HG03025 (cell line): ENCODE data around the gene PIK3CD.
"Not testable (repeated sequence)": the region's sequence is repeated elsewhere in the genome, so short reads cannot be mapped to it uniquely, and the experiment has no call there.

Source experiments
- ATAC-seq: cut with Tn5 transposase; IDR thresholded peaks from one replicate; pipeline ENCODE4 v1.9.1; 2021; ENCODE audit warnings: mild to moderate bottlenecking, moderate library complexity; ENCODE audit not compliant: unreplicated experiment, low FRiP score

The PIK3CD gene

DNA sequence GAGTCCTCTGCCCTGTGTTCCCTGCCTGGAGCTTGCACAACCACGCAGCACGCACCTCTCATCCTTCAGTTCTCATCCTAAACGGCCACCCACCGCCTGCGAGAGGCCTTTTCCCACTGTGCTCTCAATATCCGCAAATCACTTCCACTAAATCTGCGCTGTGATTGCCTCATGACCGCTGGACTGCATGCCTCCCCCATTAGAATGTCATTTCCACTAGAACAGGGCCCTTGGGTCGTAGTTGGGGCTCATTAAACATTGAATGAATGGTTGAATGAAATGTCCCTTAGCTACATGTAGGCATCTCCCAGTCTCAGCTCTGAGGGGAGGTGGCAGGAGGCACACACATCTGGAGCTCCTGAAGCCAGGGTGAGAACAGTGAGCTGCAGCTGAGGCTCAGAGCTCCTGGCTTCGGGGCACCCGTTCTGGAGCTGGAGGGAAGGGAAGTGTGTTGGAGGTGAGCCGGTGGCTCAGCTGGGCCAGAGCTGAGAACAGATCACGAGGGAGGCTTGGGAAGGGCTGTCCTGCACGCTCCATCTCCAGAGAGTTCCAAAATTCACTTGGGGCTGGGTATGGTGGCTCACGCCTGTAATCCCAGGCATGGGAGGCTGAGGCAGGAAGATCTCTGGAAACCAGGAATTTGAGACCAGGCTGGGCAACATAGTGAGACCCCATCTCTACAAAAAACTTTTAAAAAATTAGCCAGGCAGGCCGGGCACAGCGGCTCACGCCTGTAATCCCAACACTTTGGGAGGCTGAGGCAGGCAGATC lies 32.4 kb upstream of the PIK3CD start:
- no peak for ATAC-seq

GRCh38 chr1:9621032-9621431 lies 30.5 kb upstream of the PIK3CD start:
- ATAC-seq = no peak

DNA sequence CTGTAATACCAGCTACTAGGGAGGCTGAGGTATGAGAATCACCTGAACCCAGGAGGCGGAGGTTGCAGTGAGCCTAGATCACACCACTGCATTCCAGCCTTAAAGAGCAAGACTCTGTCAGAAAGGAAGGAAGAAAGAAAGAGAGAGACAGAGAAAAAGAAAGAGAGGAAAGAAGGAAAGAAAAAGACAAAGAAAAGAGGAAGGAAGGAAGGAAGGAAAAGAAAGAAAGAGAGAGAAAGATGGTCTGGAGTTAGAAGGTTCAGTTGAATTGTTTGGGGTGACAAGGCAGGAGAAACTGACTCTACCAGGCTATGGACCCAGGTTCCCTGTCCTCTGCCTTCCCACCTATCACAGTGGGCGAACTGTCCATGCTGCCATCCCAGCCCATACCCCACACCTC lies 27.4 kb upstream of the PIK3CD start:
- ATAC-seq = no peak

DNA sequence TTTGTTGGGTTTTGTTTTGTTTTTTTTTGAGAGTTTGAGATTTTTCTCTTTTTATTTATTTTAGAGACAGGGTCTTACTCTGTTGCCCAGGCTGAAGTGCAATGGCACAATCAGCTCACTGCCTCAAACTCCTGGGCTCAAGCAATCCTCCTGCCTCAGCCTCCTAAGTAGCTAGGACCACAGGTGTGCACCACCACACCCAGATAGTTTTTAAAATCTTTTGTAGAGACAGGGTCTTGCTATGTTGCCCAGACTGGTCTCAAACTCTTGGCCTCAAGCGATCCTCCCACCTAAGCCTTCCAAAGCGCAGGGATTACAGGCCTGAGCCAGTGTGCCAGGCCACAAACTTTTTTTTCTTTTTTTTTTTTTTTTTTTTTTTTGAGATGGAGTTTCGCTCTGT lies 26.5 kb upstream of the PIK3CD start:
- not testable (repeated sequence) for ATAC-seq

DNA sequence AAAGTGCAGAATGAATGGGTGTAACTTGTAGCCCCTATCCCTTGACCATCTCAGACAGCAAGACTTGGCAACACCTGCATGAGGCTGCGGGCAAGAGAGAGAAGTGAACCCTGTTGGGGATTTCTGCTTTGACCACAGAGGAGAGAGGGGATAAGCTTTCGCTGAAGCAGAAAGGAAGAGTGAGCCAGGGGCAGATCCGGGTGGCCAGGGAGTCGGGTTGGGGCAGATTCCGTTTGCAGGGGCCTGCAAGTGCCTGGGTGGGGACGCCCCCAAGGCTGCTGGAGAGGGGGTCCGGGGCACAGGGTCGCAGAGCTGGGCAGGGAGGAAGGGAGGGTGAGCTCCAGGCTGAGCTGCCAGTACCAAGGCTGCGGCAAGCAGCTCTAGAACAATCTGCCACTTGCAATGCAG lies 25.3 kb upstream of the PIK3CD start:
- ATAC-seq = no peak

DNA sequence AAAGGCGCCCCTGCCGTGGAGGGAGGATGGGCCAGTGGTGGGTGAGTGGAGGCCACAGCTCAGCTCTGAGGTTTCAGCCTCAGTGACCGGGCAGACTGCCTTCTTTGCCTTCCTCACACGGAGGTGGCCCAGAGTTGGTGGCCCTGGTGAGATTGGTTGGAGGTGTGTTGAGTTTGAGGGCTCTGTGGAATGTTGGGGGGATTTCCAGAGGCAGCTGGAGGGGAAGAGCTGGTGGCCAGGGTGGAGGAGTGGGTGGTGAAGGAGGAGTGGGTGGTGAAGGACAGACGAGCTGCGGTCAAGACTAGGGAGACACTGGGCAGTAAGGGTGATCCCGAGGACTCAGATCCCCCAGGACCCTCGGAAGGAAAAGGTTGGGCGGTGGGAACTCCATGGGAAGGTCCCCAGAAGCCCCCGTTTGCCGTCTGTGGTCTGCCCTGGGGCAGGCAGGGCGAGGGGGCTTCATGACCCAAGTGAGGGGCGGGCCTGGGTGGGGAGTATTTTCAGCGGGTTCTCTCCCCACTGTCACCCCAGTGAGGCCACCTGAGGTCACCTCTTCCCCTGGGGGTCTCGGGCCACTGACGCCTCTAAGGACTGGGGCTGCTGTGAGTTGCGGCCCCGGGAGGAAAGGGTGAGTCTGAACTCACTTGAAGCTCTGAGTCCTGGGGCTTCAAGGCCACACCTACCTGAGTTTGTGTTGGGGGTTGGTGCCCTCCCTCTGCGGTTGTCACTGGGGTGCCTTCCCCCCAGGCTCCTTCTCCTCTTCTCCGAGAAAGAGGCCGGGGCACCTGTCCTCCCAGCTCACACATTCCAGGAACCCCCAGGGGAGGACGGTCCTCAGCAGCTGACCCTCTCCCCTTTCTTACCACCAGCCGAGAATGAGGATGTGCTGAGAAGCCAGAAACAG lies 22.7 kb upstream of the PIK3CD start:
- no peak for ATAC-seq

DNA sequence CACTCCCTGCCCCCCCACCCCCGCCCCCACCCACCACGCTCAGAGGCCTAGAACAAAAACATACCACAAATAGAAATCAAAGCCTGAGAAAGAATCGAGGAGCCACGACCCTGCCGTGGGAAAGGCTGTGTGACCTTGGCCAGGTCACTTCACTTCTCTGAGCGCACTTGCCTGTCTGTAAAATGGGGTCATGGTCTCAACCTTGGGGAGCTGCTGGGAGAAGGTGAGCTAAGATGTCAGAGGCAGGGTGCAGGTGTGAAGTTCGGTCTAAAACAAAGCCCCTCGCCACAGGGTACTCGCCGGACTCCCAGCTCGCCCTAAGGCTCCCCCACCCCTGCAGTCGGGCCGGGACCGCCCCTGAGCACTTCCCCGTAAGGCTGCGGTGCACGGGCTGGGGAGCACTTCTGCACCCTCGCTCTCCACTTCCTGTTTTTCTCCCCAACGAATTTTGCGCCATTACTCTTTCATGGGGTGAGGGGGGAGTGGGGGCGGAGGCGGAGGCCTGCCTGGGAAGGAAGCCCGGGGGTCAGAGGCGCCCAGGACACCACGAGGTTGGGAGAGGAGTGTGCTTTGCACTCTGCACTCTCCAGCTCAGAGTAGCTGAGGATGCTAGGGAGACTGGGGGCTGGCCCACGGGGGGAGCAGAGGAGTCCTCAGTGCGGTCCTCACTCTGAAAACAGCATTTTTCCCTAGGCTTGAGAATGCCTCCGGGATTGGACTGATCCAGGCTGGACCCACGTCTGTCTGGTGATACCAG lies 21.9 kb upstream of the PIK3CD start:
- no peak for ATAC-seq

- ATAC-seq = no peak
These were observed 21.0 kb upstream of the PIK3CD start for GRCh38 chr1:9630331-9631111.

DNA sequence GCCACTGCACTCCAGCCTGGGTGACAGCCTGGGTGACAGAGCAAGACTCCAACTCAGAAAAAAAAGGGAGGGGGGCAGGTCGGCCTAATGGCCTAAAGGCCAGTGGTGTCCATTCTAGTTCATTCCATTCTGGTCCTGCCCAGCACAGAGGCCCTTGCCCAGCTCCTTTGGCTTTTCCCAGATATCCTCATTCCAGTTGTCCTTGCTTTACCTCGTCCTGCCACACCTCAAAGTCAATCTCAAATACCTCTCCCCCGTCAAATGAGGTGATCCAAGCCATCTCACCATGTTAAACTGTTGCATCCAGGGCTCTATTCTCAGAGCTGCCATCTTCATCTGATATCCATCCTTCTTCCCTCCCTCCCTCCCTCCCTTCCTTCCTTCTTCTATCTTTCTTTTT lies 19.9 kb upstream of the PIK3CD start:
- no peak for ATAC-seq

- no peak for ATAC-seq
These were observed 18.0 kb upstream of the PIK3CD start for GRCh38 chr1:9633493-9633892.

DNA sequence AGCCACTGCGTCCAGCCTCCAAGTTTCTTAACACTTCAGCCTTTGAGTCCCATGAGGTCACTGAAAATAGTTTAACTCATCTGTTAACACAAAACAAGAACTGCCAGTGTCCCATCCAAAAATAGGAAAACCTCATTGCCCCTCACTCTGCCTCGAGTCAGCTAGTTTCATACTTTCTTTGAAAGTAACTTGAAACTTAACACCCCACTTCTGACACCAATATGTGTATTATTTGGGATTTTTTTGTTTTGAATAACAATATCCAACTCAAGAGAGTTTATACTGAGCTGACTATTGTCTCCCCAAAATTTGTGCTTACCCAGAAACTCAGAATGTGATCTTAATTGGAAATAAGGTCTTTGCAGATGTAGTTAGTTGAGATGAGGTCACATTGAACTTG lies 16.9 kb upstream of the PIK3CD start:
- no peak for ATAC-seq

GRCh38 chr1:9639227-9639626 lies 12.3 kb upstream of the PIK3CD start:
- ATAC-seq = no peak

- no peak for ATAC-seq
These were observed 7.9 kb upstream of the PIK3CD start for GRCh38 chr1:9643351-9644256.

DNA sequence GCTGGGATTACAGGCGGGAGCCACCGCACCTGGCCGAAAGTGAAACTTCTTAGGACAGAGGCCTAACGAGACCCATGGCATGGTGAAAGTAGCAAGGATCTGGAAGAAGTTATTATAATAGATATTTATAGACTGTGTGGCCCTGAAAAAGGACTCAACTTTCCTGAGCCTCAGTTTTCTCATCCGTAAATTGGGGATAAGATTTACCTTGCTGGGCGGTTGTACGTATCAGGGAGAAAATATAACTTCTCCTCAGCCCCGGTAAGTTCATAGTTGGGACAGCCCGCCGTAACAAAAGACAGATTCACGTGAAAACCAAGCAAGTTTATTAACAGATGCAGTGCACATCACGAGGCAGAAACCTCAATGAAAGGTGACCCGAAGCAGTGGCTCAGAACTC lies 5.5 kb upstream of the PIK3CD start:
- no peak for ATAC-seq

DNA sequence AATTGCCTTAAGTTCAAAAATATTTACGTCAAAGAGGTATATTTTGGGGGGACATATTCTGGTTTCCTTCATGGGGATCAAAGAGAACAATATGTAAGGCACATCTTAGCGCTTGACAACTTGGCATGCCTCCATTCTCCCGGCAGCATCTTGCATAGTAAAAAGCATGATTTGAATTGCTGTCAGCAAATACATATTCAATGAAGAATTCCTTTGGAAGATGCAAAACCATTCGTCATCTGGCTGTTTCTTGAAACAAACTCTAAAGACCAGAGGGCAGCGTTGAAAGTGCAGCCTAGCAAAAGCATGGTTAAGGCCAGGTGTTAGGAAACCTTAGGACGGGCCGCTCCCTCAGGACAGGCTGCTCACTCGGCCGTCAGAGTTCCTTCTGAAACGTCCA lies 3.4 kb upstream of the PIK3CD start:
- no peak for ATAC-seq

GRCh38 chr1:9649769-9650168 lies 1.8 kb upstream of the PIK3CD start:
- ATAC-seq = no peak

GRCh38 chr1:9651220-9651564 lies 339 bp upstream of the PIK3CD start:
- no peak for ATAC-seq

- peak; percentile 25 for ATAC-seq
These were observed 1.1 kb downstream of the PIK3CD start for GRCh38 chr1:9652379-9653209.

- ATAC-seq = no peak
These were observed 1.6 kb downstream of the PIK3CD start for GRCh38 chr1:9653210-9653490.
